ENCODE results near the gene SCRT2. TPM values are rescaled to one million over a fixed set of nuclear protein-coding genes. Genes with fewer than 3 reads are reported as not detected.
"Not testable (repeated sequence)": the region's sequence is repeated elsewhere in the genome, so short reads cannot be mapped to it uniquely, and the experiment has no call there.

SCRT2 gene
- total and polyA plus RNA-seq, 4 donors, result not detected

DNA sequence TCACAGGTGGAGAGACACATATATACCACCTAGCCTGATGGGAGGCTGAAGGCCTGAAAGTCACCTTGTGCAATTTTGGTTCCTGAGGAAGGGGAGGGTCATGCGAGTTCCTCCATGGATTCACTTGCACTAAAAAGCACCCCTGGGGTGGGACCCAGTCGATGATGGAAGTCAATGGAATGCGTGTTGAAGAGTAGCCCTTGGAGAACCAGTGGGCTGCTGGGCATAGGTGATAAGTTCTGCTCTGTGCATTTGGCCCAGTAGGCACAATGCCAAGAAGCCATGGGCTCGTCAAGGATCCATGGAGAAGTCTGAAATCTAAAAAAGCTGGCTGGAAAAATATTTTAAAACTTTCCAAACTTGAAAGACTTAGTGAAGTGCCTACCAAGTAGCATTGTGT is 18.9 kb upstream of the SCRT2 start:
- Histone ChIP-seq H3K27ac (ENCODE audit: low read depth in 1 of 2, low read length in 1 of 2) (no peak overlapping the region), H3K4me1 (ENCODE audit: control insufficient read depth in 5 of 5, insufficient read depth in 5 of 5, low read length in 5 of 5) (peaks cover 0 to 4% (median 0%) of the 10 kb centered on the region in 5 donors), H3K27me3 (ENCODE audit: control insufficient read depth in 3 of 3, insufficient read depth in 3 of 3, low read length in 2 of 3) (peaks cover 0 to 17% (median 3%) of the 10 kb centered on the region in 3 donors), H3K9me3 (ENCODE audit: control insufficient read depth in 4 of 4, insufficient read depth in 3 of 4, low read length in 3 of 4) (no peaks in the 10 kb centered on the region), H3K4me3 (no peak overlapping the region), H3K9ac (ENCODE audit: insufficient read depth in 1 of 2, low read length in 2 of 2) (no peak overlapping the region), H3K36me3 (ENCODE audit: control insufficient read depth in 4 of 4, insufficient read depth in 4 of 4, low read length in 4 of 4) (no peaks in the 10 kb centered on the region)
- ATAC-seq (ENCODE audit: insufficient read depth, low FRiP score) (no peak), DNase-seq (no peak)
- TF ChIP-seq, protein P1, sequence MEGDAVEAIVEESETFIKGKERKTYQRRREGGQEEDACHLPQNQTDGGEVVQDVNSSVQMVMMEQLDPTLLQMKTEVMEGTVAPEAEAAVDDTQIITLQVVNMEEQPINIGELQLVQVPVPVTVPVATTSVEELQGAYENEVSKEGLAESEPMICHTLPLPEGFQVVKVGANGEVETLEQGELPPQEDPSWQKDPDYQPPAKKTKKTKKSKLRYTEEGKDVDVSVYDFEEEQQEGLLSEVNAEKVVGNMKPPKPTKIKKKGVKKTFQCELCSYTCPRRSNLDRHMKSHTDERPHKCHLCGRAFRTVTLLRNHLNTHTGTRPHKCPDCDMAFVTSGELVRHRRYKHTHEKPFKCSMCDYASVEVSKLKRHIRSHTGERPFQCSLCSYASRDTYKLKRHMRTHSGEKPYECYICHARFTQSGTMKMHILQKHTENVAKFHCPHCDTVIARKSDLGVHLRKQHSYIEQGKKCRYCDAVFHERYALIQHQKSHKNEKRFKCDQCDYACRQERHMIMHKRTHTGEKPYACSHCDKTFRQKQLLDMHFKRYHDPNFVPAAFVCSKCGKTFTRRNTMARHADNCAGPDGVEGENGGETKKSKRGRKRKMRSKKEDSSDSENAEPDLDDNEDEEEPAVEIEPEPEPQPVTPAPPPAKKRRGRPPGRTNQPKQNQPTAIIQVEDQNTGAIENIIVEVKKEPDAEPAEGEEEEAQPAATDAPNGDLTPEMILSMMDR (IDR thresholded peaks at IDR 0.05; ENCODE audit: control extremely low read depth, extremely low read depth), result no peak
- 67 to 74% methylated on average over 4 of the region's 4 CpGs for WGBS, 2 donors

GRCh38 chr20:693786-694185 is 18.2 kb upstream of the SCRT2 start:
- not testable (repeated sequence) for H3K9me3 ChIP-seq (ENCODE audit: control insufficient read depth in 4 of 4, insufficient read depth in 3 of 4, low read length in 3 of 4); H3K27ac ChIP-seq (ENCODE audit: low read depth in 1 of 2, low read length in 1 of 2); ATAC-seq (ENCODE audit: insufficient read depth, low FRiP score); H3K4me3 ChIP-seq; H3K36me3 ChIP-seq (ENCODE audit: control insufficient read depth in 4 of 4, insufficient read depth in 4 of 4, low read length in 4 of 4); H3K4me1 ChIP-seq (ENCODE audit: control insufficient read depth in 5 of 5, insufficient read depth in 5 of 5, low read length in 5 of 5); DNase-seq; H3K9ac ChIP-seq (ENCODE audit: insufficient read depth in 1 of 2, low read length in 2 of 2)
- WGBS, 2 donors, result 91 to 94% methylated on average over 10 of the region's 10 CpGs
- peaks cover 0 to 21% (median 3%) of the 10 kb centered on the region in 3 donors for H3K27me3 ChIP-seq (ENCODE audit: control insufficient read depth in 3 of 3, insufficient read depth in 3 of 3, low read length in 2 of 3)

DNA sequence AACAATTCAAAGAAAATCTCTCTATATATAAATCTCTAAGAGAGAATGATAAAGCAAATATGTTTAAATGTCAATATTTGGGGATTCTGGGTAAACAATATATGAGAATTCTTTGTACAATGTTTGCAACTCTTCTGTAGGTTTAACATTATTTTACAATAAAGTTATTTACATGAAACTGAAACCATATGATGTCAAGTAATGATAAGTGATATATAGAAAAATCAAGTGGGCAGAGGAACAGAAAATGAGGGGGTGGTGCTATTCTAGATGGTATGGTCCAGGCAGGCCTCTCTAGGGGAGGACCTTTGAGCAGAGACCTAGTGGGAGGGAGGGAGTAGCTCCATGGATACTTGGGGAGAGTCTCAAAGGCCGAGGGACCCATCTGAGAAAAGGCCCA is 16.4 kb upstream of the SCRT2 start:
- no peak overlapping the region for H3K27ac ChIP-seq (ENCODE audit: low read depth in 1 of 2, low read length in 1 of 2)
- peaks cover 0 to 36% (median 9%) of the 10 kb centered on the region in 3 donors for H3K27me3 ChIP-seq (ENCODE audit: control insufficient read depth in 3 of 3, insufficient read depth in 3 of 3, low read length in 2 of 3)
- H3K36me3 ChIP-seq (ENCODE audit: control insufficient read depth in 4 of 4, insufficient read depth in 4 of 4, low read length in 4 of 4), result no peaks in the 10 kb centered on the region
- H3K9me3 ChIP-seq (ENCODE audit: control insufficient read depth in 4 of 4, insufficient read depth in 3 of 4, low read length in 3 of 4), result peaks cover 0 to 2% (median 0%) of the 10 kb centered on the region in 4 donors
- peaks cover 0 to 4% (median 0%) of the 10 kb centered on the region in 5 donors for H3K4me1 ChIP-seq (ENCODE audit: control insufficient read depth in 5 of 5, insufficient read depth in 5 of 5, low read length in 5 of 5)
- ATAC-seq (ENCODE audit: insufficient read depth, low FRiP score) (no peak), DNase-seq (no peak)
- no peak overlapping the region for H3K4me3 ChIP-seq
- H3K9ac ChIP-seq (ENCODE audit: insufficient read depth in 1 of 2, low read length in 2 of 2), result no peak overlapping the region
- TF ChIP-seq, protein P1 (IDR thresholded peaks at IDR 0.05; ENCODE audit: control extremely low read depth, extremely low read depth), result no peak
- WGBS, 2 donors, result 45 to 73% methylated on average over 1 of the region's 1 CpG

DNA sequence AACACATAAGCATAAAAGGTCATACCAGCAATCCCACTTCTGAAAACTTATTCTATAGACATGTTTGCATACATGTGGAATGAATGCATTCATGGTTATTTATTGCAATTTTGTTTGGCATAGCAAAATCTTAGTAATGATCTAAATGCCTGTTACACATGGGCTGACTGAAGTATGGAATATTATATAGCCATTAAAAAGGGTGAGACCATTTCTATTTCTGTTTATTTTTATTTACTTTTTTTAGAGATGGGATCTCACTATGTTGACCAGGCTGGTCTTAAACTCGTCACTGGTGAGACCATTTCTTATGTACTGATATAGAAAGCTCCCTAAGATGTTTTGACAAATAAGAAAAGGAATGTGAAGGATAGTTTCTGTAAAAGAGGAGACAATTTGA is 14.3 kb upstream of the SCRT2 start:
- WGBS, 2 donors, result 42 to 78% methylated on average over 1 of the region's 1 CpG
- TF ChIP-seq, protein P1 (IDR thresholded peaks at IDR 0.05; ENCODE audit: control extremely low read depth, extremely low read depth), result no peak
- DNase-seq (no peak), ATAC-seq (ENCODE audit: insufficient read depth, low FRiP score) (no peak)
- Histone ChIP-seq H3K27me3 (ENCODE audit: control insufficient read depth in 3 of 3, insufficient read depth in 3 of 3, low read length in 2 of 3) (peaks cover 0 to 38% (median 9%) of the 10 kb centered on the region in 3 donors), H3K4me1 (ENCODE audit: control insufficient read depth in 5 of 5, insufficient read depth in 5 of 5, low read length in 5 of 5) (no peaks in the 10 kb centered on the region), H3K4me3 (no peak overlapping the region), H3K27ac (ENCODE audit: low read depth in 1 of 2, low read length in 1 of 2) (no peak overlapping the region), H3K9me3 (ENCODE audit: control insufficient read depth in 4 of 4, insufficient read depth in 3 of 4, low read length in 3 of 4) (peaks cover 0 to 6% (median 0%) of the 10 kb centered on the region in 4 donors), H3K9ac (ENCODE audit: insufficient read depth in 1 of 2, low read length in 2 of 2) (no peak overlapping the region), H3K36me3 (ENCODE audit: control insufficient read depth in 4 of 4, insufficient read depth in 4 of 4, low read length in 4 of 4) (no peaks in the 10 kb centered on the region)

Data from lung (tissue), 12 donors.